Karpas-422 (cell line): ENCODE data around the gene EVL. TPM values are rescaled to one million over a fixed set of nuclear protein-coding genes. Genes with fewer than 3 reads are reported as not detected.

Source experiments
- DNase-seq: peaks from one replicate; pipeline ENCODE4 v3.0.0-alpha.2; 2015
- H2AFZ ChIP-seq: fragments of 200-600 bp; sonication (generic); 2 replicates; pipeline ENCODE4 v1.6.1; 2014; ENCODE audit warnings: antibody characterized with exemption, low read length, mixed read lengths
- H3K27ac ChIP-seq: fragments of 200-600 bp; sonication (generic); 2 replicates; pipeline ENCODE4 v1.5.1; 2014; ENCODE audit warnings: mild to moderate bottlenecking, low read length, moderate library complexity
- H3K27me3 ChIP-seq: fragments of 200-600 bp; sonication (generic); 2 replicates; pipeline ENCODE4 v1.6.1; 2014; ENCODE audit warnings: low read length, mixed read lengths
- H3K36me3 ChIP-seq: fragments of 200-600 bp; sonication (generic); 2 replicates; pipeline ENCODE4 v1.6.1; 2014; ENCODE audit warnings: low read length, mixed read lengths; ENCODE audit not compliant: insufficient read depth
- H3K4me1 ChIP-seq: fragments of 200-600 bp; sonication (generic); 2 replicates; pipeline ENCODE4 v1.6.1; 2014; ENCODE audit warnings: mild to moderate bottlenecking, low read length, mixed read lengths
- H3K4me2 ChIP-seq: fragments of 200-600 bp; sonication (generic); 2 replicates; pipeline ENCODE4 v1.6.1; 2014; ENCODE audit warnings: low read length, low read depth, mild to moderate bottlenecking; ENCODE audit not compliant: poor library complexity, severe bottlenecking
- H3K4me3 ChIP-seq: fragments of 200-600 bp; sonication (generic); 2 replicates; pipeline ENCODE4 v1.5.1; 2014; ENCODE audit warnings: mild to moderate bottlenecking, antibody characterized with exemption, low read length, mixed read lengths
- H3K79me2 ChIP-seq: fragments of 200-600 bp; sonication (generic); 2 replicates; pipeline ENCODE4 v1.6.1; 2014; ENCODE audit warnings: mild to moderate bottlenecking, low read length, mixed read lengths
- H3K9ac ChIP-seq: fragments of 200-600 bp; sonication (generic); 2 replicates; pipeline ENCODE4 v1.6.0; 2014; ENCODE audit warnings: low read length
- H3K9me2 ChIP-seq: fragments of 200-600 bp; sonication (generic), shearing (Covaris generic); replicated peaks from 2 replicates; pipeline ENCODE4 v1.6.0; 2014; ENCODE audit warnings: mild to moderate bottlenecking, low read length, moderate library complexity; ENCODE audit not compliant: insufficient read depth
- H3K9me3 ChIP-seq: fragments of 300-700, 200-600 bp; sonication (generic); 2 replicates; pipeline ENCODE4 v1.6.1; 2014; ENCODE audit warnings: low read length, mixed read lengths
- H4K20me1 ChIP-seq: fragments of 200-600 bp; sonication (generic); 2 replicates; pipeline ENCODE4 v1.6.1; 2014; ENCODE audit warnings: mild to moderate bottlenecking, antibody characterized with exemption, low read length, low read depth; ENCODE audit not compliant: insufficient read depth
- total RNA-seq: library from RNA; depleted of rRNA; stranded (reverse); fragments of >200 nt; shearing (Covaris generic); gene quantifications from 2 replicates; pipeline ENCODE4 v1.2.3, GENCODE V29; 2014; ENCODE audit warnings: low replicate concordance

Gene EVL
- total RNA-seq, 1 experiment from 2014 or later, result 3.5 TPM

DNA sequence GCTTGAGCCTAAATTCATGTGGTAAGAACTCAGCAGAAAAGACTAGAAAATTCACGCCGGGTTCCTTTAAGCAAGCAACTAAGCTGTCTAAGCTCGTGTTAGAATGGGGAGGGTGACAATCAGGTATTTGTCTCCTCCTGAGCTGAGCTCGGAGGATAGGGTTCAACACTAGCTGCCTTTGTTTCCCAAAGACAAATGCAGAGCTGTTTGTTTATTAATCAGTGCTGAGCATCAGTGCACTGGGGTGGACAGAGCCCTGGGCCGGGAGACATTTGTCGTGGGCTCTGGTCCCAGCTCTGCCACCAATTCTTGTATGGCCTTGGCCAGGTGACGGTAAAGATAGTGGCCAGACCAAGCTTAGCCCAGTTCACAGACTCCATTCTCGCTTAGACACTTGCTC lies 50.5 kb downstream of the EVL start:
- Histone ChIP-seq H3K9me3 (no peaks in the 10 kb centered on the region), H3K9ac (no peak overlapping the region), H4K20me1 (no peaks in the 10 kb centered on the region; the same call in 1 of the 2 replicates), H3K27ac (no peak overlapping the region), H3K9me2 (no peaks in the 10 kb centered on the region), H3K4me1 (no peaks in the 10 kb centered on the region), H3K27me3 (no peaks in the 10 kb centered on the region), H2AFZ (no peak overlapping the region), H3K4me3 (no peak overlapping the region), H3K79me2 (no peaks in the 10 kb centered on the region), H3K36me3 (no peaks in the 10 kb centered on the region), H3K4me2 (no peak overlapping the region)
- DNase-seq, result no peak

GRCh38 chr14:100116134-100116533 lies 50.9 kb downstream of the EVL start:
- H3K9ac ChIP-seq, result no peak overlapping the region
- no peak overlapping the region for H2AFZ ChIP-seq
- no peaks in the 10 kb centered on the region for H3K36me3 ChIP-seq
- no peaks in the 10 kb centered on the region for H3K9me2 ChIP-seq
- no peak for DNase-seq
- H4K20me1 ChIP-seq, result no peaks in the 10 kb centered on the region; the same call in 1 of the 2 replicates
- H3K27ac ChIP-seq, result no peak overlapping the region
- no peaks in the 10 kb centered on the region for H3K9me3 ChIP-seq
- no peak overlapping the region for H3K4me3 ChIP-seq
- H3K79me2 ChIP-seq, result no peaks in the 10 kb centered on the region
- H3K27me3 ChIP-seq, result no peaks in the 10 kb centered on the region
- no peak overlapping the region for H3K4me2 ChIP-seq
- H3K4me1 ChIP-seq, result no peaks in the 10 kb centered on the region

- no peak overlapping the region for H2AFZ ChIP-seq
- no peaks in the 10 kb centered on the region for H3K9me2 ChIP-seq
- H3K9me3 ChIP-seq, result no peaks in the 10 kb centered on the region
- no peak overlapping the region for H3K4me2 ChIP-seq
- no peaks in the 10 kb centered on the region for H3K27me3 ChIP-seq
- H3K9ac ChIP-seq, result no peak overlapping the region
- no peaks in the 10 kb centered on the region for H3K79me2 ChIP-seq
- no peaks in the 10 kb centered on the region for H3K4me1 ChIP-seq
- no peak overlapping the region for H3K4me3 ChIP-seq
- no peak for DNase-seq
- H3K36me3 ChIP-seq, result no peaks in the 10 kb centered on the region
- no peaks in the 10 kb centered on the region; the same call in 1 of the 2 replicates for H4K20me1 ChIP-seq
- H3K27ac ChIP-seq, result no peak overlapping the region
Observed at GRCh38 chr14:100117026-100117425, 51.8 kb downstream of the EVL start.

GRCh38 chr14:100117633-100118395 lies 52.6 kb downstream of the EVL start:
- H3K4me2 ChIP-seq, result no peak overlapping the region
- H3K36me3 ChIP-seq, result no peaks in the 10 kb centered on the region
- no peaks in the 10 kb centered on the region for H3K9me2 ChIP-seq
- no peak overlapping the region for H3K9ac ChIP-seq
- no peak overlapping the region for H3K27ac ChIP-seq
- H3K9me3 ChIP-seq, result no peaks in the 10 kb centered on the region
- H4K20me1 ChIP-seq, result no peaks in the 10 kb centered on the region; the same call in 1 of the 2 replicates
- H3K4me3 ChIP-seq, result no peak overlapping the region
- H3K4me1 ChIP-seq, result no peaks in the 10 kb centered on the region
- H3K27me3 ChIP-seq, result no peaks in the 10 kb centered on the region
- no peak overlapping the region for H2AFZ ChIP-seq
- no peaks in the 10 kb centered on the region for H3K79me2 ChIP-seq
- no peak for DNase-seq

DNA sequence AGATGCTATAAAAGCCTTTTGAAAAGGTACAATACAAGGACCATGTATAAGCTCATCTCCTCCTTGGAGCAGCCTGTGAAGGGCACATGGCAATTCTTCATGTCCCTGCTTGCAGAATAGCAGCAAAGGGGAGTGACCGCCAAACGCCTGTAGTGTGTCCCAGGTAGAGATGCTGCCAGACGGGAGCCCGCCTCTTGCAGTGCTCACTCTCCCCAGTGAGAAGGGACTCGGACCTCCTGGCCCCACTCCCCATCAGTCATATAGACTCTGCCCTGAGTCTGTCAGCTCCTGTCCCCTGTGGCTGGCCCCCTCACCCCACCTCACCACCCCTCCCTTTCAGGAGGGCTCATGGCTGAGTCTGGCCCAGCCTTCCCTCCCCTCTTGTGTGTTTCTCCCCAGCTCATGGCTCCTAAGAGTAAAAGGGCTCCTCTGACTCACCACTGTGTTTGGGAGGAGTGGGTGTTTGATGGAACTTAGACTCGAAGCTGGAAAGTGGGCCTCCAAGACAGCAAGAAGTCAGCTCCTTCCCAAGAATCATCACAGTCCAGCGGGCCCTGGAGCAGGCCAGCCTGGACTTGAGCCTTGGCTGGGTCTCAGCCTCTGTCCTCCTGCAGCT lies 53.3 kb downstream of the EVL start:
- Histone ChIP-seq H3K79me2 (no peaks in the 10 kb centered on the region), H2AFZ (no peak overlapping the region), H3K27me3 (no peaks in the 10 kb centered on the region), H3K4me3 (no peak overlapping the region), H3K27ac (no peak overlapping the region), H3K4me1 (no peaks in the 10 kb centered on the region), H3K9ac (no peak overlapping the region), H3K9me2 (no peaks in the 10 kb centered on the region), H3K4me2 (no peak overlapping the region), H3K9me3 (no peaks in the 10 kb centered on the region), H3K36me3 (no peaks in the 10 kb centered on the region), H4K20me1 (no peaks in the 10 kb centered on the region; the same call in 1 of the 2 replicates)
- DNase-seq, result no peak

DNA sequence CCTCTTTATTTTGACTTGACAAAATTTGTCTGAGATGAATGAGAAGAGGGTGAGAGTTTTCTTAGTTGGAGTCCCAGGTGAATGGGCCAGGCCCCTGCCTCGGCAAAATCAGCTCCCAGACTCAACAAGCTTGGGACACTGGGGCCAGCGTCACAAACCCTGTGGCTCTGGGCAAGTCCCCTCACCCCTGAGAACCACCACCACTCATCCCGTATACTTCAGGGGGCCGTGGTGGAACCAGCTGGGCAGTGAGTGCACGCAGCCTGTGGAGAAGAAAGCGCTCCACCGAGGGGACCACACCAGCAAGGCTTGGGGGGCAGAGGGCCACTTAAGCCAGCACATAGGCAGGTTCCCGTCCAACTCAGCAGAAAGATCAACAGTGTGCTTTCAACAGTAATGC lies 54.0 kb downstream of the EVL start:
- H3K36me3 ChIP-seq, result no peaks in the 10 kb centered on the region
- no peaks in the 10 kb centered on the region for H3K9me2 ChIP-seq
- no peak overlapping the region for H3K4me3 ChIP-seq
- H3K79me2 ChIP-seq, result no peaks in the 10 kb centered on the region
- no peaks in the 10 kb centered on the region for H3K4me1 ChIP-seq
- H3K9me3 ChIP-seq, result no peaks in the 10 kb centered on the region
- no peak overlapping the region for H2AFZ ChIP-seq
- no peak overlapping the region for H3K9ac ChIP-seq
- no peak for DNase-seq
- H3K27ac ChIP-seq, result no peak overlapping the region
- no peaks in the 10 kb centered on the region; the same call in 1 of the 2 replicates for H4K20me1 ChIP-seq
- no peak overlapping the region for H3K4me2 ChIP-seq
- no peaks in the 10 kb centered on the region for H3K27me3 ChIP-seq

GRCh38 chr14:100120522-100121269 lies 55.5 kb downstream of the EVL start:
- Histone ChIP-seq H3K36me3 (no peaks in the 10 kb centered on the region), H3K27ac (no peak overlapping the region), H3K9me3 (no peaks in the 10 kb centered on the region), H2AFZ (no peak overlapping the region), H3K4me3 (no peak overlapping the region), H3K79me2 (no peaks in the 10 kb centered on the region), H3K4me1 (no peaks in the 10 kb centered on the region), H3K9me2 (no peaks in the 10 kb centered on the region), H3K27me3 (no peaks in the 10 kb centered on the region), H3K9ac (no peak overlapping the region), H3K4me2 (no peak overlapping the region), H4K20me1 (no peaks in the 10 kb centered on the region; the same call in 1 of the 2 replicates)
- DNase-seq, result no peak
